Pancreas (tissue), 10 donors: ENCODE data around the gene IL5. TPM values are rescaled to one million over a fixed set of nuclear protein-coding genes. Genes with fewer than 3 reads are reported as not detected.
"Not testable (repeated sequence)": the region's sequence is repeated elsewhere in the genome, so short reads cannot be mapped to it uniquely, and the experiment has no call there.

Experiments used
- ATAC-seq, 4 donors: fragments of 200-7000 bp; cut with Tn5 transposase; one replicate each; pipeline versions ENCODE4 v1.8.0 to v1.9.1; 2020; ENCODE audit warnings: mild to moderate bottlenecking in 4 of 4, moderate library complexity in 4 of 4
- DNase-seq, 6 donors: peaks; one replicate each; pipeline ENCODE4 v3.0.0-alpha.2; 2020
- FAIRE-seq: peaks from 2 replicates; lab custom pipeline; 2012; peaks lifted over from hg19 to GRCh38; lab: Jason Lieb, UNC
- H3K27ac ChIP-seq, 4 donors: fragments of 200-600 bp; sonication (generic); 1 replicate in 3 of 4; 2 replicates in 1 of 4; pipeline versions ENCODE4 v1.5.0 to v1.8.0; 2020
- H3K27me3 ChIP-seq, 4 donors: fragments of 200-600 bp; one replicate each; pipeline ENCODE4 v1.8.0; 2021
- H3K36me3 ChIP-seq, 3 donors: fragments of 200-600 bp; sonication (generic) in 1 of 3; one replicate each; pipeline versions ENCODE4 v1.5.0 to v1.8.0; 2020 to 2021
- H3K4me1 ChIP-seq, 3 donors: fragments of 200-600 bp; one replicate each; pipeline ENCODE4 v1.8.0; 2021
- H3K4me3 ChIP-seq, 4 donors: fragments of 200-600 bp; sonication (generic) in 2 of 4; one replicate each; pipeline versions ENCODE4 v1.5.0 to v1.8.0; 2020 to 2021
- H3K9me3 ChIP-seq, 4 donors: fragments of 200-600 bp; one replicate each; pipeline ENCODE4 v1.8.0; 2021
- WGBS, 2 donors: extraction: QIAGEN DNeasy Blood & Tissue Kit; methylation state at CpG; one replicate each; pipeline ENCODE4 v1.1.7; 2013; 5-methylcytosine and 5-hydroxymethylcytosine counted together
- intact Hi-C, 3 donors: fragments of 100-400 bp; cut with DNase I; formaldehyde crosslinking; loops; one replicate each; pipeline versions ENCODE4 v1.11.1 to v1.14.2; 2022
- polyA plus RNA-seq, 2 donors: library from polyadenylated mRNA; stranded (reverse); fragments of 200-250 nt; gene quantifications; one replicate each; pipeline ENCODE4 v1.2.3, GENCODE V29; 2013
- total RNA-seq, 6 donors: library from RNA; stranded (reverse); fragmentation: NEBNext Ultra II Directional in 4 of 6; extraction: Animal tissue kit (Norgen Biotek cat#: 25700) in 4 of 6; gene quantifications; one replicate each; pipeline versions ENCODE4 v1.2.1 to v1.2.4, GENCODE V29; 2021 to 2023
- TF ChIP-seq, protein P1 (sequence below), 4 donors: fragments of 200-600 bp; sonication (generic) in 3 of 4; IDR thresholded peaks; one replicate each; pipeline versions ENCODE4 v1.5.0 to v1.8.0; 2021; ENCODE audit warnings: antibody characterized with exemption in 4 of 4
- donor health status: healthy with polysubstance abuse.
- donor health status: DM: no; HTN: no; CAD: no; lungs with moderate emphysema.
- donor health status: DM: no; HTN: no; CAD: no.
- donor health status: control.
- donor health status: control.
- donor health status: Bipolar disorder and iron deficiency.
- donor health status: DM: yes; HTN: yes; CAD: no.
- donor health status: DM: no; HTN: no; CAD: no.
- donor health status: DM: no; HTN: no; CAD: no.
- donor health status: DM: yes; HTN: yes; CAD: no.

The IL5 gene
- total and polyA plus RNA-seq, 8 donors = not detected

GRCh38 chr5:132576123-132576522 lies 32.8 kb upstream of the IL5 start:
- ATAC-seq (no peak), FAIRE-seq (no peak), DNase-seq (no peak)
- H3K27ac ChIP-seq = no peak overlapping the region
- peaks cover 0 to 26% (median 5%) of the 10 kb centered on the region in 3 donors for H3K36me3 ChIP-seq
- no peaks in the 10 kb centered on the region for H3K9me3 ChIP-seq
- 93 to 100% methylated on average over 1 of the region's 1 CpG for WGBS, 2 donors
- H3K4me3 ChIP-seq = no peak overlapping the region
- TF ChIP-seq, protein P1, sequence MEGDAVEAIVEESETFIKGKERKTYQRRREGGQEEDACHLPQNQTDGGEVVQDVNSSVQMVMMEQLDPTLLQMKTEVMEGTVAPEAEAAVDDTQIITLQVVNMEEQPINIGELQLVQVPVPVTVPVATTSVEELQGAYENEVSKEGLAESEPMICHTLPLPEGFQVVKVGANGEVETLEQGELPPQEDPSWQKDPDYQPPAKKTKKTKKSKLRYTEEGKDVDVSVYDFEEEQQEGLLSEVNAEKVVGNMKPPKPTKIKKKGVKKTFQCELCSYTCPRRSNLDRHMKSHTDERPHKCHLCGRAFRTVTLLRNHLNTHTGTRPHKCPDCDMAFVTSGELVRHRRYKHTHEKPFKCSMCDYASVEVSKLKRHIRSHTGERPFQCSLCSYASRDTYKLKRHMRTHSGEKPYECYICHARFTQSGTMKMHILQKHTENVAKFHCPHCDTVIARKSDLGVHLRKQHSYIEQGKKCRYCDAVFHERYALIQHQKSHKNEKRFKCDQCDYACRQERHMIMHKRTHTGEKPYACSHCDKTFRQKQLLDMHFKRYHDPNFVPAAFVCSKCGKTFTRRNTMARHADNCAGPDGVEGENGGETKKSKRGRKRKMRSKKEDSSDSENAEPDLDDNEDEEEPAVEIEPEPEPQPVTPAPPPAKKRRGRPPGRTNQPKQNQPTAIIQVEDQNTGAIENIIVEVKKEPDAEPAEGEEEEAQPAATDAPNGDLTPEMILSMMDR (IDR thresholded peaks at IDR 0.05) = no peak
- H3K4me1 ChIP-seq = no peaks in the 10 kb centered on the region
- intact Hi-C loops = no loop called here
- no peaks in the 10 kb centered on the region for H3K27me3 ChIP-seq

- Histone ChIP-seq H3K4me1 (no peaks in the 10 kb centered on the region), H3K27me3 (no peaks in the 10 kb centered on the region), H3K4me3 (no peak overlapping the region), H3K36me3 (peaks cover 0 to 21% (median 0%) of the 10 kb centered on the region in 3 donors), H3K9me3 (no peaks in the 10 kb centered on the region), H3K27ac (no peak overlapping the region)
- no peak for FAIRE-seq
- TF ChIP-seq, protein P1 (IDR thresholded peaks at IDR 0.05) = no peak
- ATAC-seq = no peak
- 92 to 97% methylated on average over 1 of the region's 1 CpG for WGBS, 2 donors
- intact Hi-C loops = no loop called here
- DNase-seq = no peak
These were observed 23.3 kb upstream of the IL5 start for GRCh38 chr5:132566657-132567056.

DNA sequence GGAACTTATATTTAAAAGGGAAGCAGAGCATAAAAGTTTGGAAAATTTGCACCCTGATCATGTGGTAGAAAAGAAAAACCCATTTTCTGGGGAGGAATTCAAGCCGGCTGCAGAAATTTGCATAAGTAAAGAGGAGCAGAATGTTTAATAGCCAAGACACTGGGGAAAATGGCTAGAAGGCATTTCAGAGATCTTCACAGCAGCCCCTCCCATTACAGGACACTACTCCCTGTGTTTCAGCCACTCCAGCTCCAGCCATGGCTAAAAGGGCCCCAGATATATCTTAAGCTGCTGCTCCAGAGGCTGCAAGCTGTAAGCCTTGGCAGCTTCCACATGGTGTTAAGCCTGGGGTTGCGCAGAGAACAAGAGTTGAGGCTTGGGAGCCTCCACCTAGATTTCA lies 21.2 kb upstream of the IL5 start:
- H3K36me3 ChIP-seq = peaks cover 0 to 21% (median 0%) of the 10 kb centered on the region in 3 donors
- H3K27me3 ChIP-seq, H3K27ac ChIP-seq, DNase-seq, FAIRE-seq, H3K4me3 ChIP-seq, H3K4me1 ChIP-seq, intact Hi-C loops, H3K9me3 ChIP-seq, ATAC-seq: not testable (repeated sequence)
- 99 to 100% methylated on average over 2 of the region's 2 CpGs for WGBS, 2 donors

GRCh38 chr5:132561601-132562000 lies 18.3 kb upstream of the IL5 start:
- H3K36me3 ChIP-seq = peaks cover 0 to 21% (median 0%) of the 10 kb centered on the region in 3 donors

DNA sequence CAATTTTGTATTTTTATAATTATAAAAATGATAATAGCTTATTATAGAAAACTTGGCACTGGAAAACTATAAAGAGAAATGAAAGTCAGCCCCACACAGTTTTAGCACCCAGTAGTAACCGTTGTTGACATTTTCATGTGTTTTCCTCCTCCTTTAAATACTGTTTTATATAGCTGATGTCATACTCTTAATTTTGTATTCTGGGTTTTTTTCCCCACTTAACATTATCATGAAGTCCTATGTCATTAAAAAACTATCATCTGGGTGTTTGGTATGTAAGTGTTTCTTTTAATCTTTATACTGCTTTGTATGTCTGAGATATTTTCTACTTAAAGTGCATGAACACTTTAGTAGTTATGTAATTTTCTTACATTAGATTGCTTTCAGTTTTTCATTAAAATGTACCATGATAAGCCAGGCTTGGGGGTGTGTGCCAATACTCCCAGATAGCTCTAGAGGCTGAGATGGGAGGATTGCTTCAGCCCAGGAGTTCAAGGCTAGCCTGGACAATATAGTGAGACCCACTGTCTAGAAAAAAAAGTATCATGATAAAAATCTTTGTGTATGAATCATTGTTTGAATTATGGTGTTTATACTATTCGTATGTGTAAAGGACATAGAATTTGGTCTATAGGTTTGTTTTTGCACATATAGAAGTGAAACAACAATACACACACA lies 16.2 kb upstream of the IL5 start:
- no peak for ATAC-seq
- 88 to 90% methylated on average over 2 of the region's 2 CpGs for WGBS, 2 donors

More at GRCh38 chr5:132561601-132562000, 18.3 kb upstream of the IL5 start:
- H3K4me1 ChIP-seq = peaks cover 0 to 15% (median 0%) of the 10 kb centered on the region in 3 donors
- no peak overlapping the region for H3K4me3 ChIP-seq
- no peaks in the 10 kb centered on the region for H3K9me3 ChIP-seq
- DNase-seq (no peak), ATAC-seq (no peak), FAIRE-seq (no peak)
- no peaks in the 10 kb centered on the region for H3K27me3 ChIP-seq
- no peak overlapping the region for H3K27ac ChIP-seq
- TF ChIP-seq, protein P1 (IDR thresholded peaks at IDR 0.05) = no peak
- WGBS, 2 donors = 96 to 99% methylated on average over 3 of the region's 3 CpGs
- intact Hi-C loops = no loop called here

More for the DNA sequence above, 16.2 kb upstream of the IL5 start:
- peaks cover 0 to 15% (median 0%) of the 10 kb centered on the region in 3 donors for H3K4me1 ChIP-seq
- H3K27me3 ChIP-seq = no peaks in the 10 kb centered on the region
- TF ChIP-seq, protein P1 (IDR thresholded peaks at IDR 0.05) = no peak
- H3K9me3 ChIP-seq = no peaks in the 10 kb centered on the region
- H3K4me3 ChIP-seq = no peak overlapping the region
- H3K27ac ChIP-seq = no peak overlapping the region
- intact Hi-C loops = no loop called here
- H3K36me3 ChIP-seq = peaks cover 0 to 11% (median 0%) of the 10 kb centered on the region in 3 donors
- FAIRE-seq (no peak), DNase-seq (no peak)
